Measurements from ENCODE around the gene FCAR.
"Not testable (repeated sequence)": the region's sequence is repeated elsewhere in the genome, so short reads cannot be mapped to it uniquely, and the experiment has no call there.

- not testable (repeated sequence) for TF ChIP-seq EZH2 (IDR thresholded peaks at IDR 0.05; ENCODE audit: insufficient read depth, poor library complexity, severe bottlenecking); EZH2phosphoT487 (IDR thresholded peaks at IDR 0.05; ENCODE audit: insufficient read depth, low read depth)
Measured at GRCh38 chr19:54901153-54901552, 27.1 kb downstream of the FCAR start.
